Panc1 (cell line): Measurements from ENCODE around the gene SLC19A1. TPM values are rescaled to one million over a fixed set of nuclear protein-coding genes. Genes with fewer than 3 reads are reported as not detected.
"Not testable (repeated sequence)": the region's sequence is repeated elsewhere in the genome, so short reads cannot be mapped to it uniquely, and the experiment has no call there.

Experiments used
- ATAC-seq: fragments of 200-7000 bp; cut with Tn5 transposase; 2 replicates; pipeline ENCODE4 v1.9.1; 2020; ENCODE audit warnings: mild to moderate bottlenecking, moderate library complexity
- BruUV-seq: library from RNA; stranded (reverse); fragments of 400-500 nt; replicated peaks from 2 replicates; lab custom pipeline; 2021; lab: Mats Ljungman, UMichigan
- CTCF ChIA-PET: fragments of 300-600 bp; sonication (Branson Sonifier 250); formaldehyde crosslinking; loops from one replicate; lab custom pipeline; 2022; ENCODE audit warnings: antibody characterized with exemption; lab: Charles Lee
- POLR2A ChIA-PET: fragments of 300-600 bp; sonication (Branson Sonifier 250); formaldehyde crosslinking; loops from one replicate; lab custom pipeline; 2022; ENCODE audit warnings: antibody characterized with exemption; lab: Charles Lee
- DNase-seq: peaks from one replicate; pipeline ENCODE4 v3.0.0-alpha.2; 2010; ENCODE audit warnings: low read depth, low spot score
- H3K27ac ChIP-seq: 2 replicates; pipeline ENCODE4 v1.5.1; 2011; ENCODE audit warnings: mild to moderate bottlenecking, low read length, inconsistent platforms
- H3K27me3 ChIP-seq: fragments of 200-500 bp; sonication (Bioruptor generic); 2 replicates; pipeline ENCODE4 v1.6.0; 2014; ENCODE audit warnings: low read length, inconsistent platforms; ENCODE audit not compliant: control insufficient read depth, insufficient read depth
- H3K36me3 ChIP-seq: fragments of 200-500 bp; sonication (Bioruptor generic); 2 replicates; pipeline ENCODE4 v1.5.1; 2014; ENCODE audit warnings: inconsistent platforms, mild to moderate bottlenecking, low read length, moderate library complexity; ENCODE audit not compliant: control insufficient read depth, insufficient read depth
- H3K4me1 ChIP-seq: 2 replicates; pipeline ENCODE4 v1.5.1; 2011; ENCODE audit warnings: inconsistent platforms, mild to moderate bottlenecking, low read length, moderate library complexity; ENCODE audit not compliant: control insufficient read depth, insufficient read depth
- H3K4me3 ChIP-seq, 2 experiments: 2 replicates each; pipeline ENCODE4 v1.5.1; 2011 to 2012; ENCODE audit warnings: low read depth in 2 of 2, low read length in 2 of 2, mild to moderate bottlenecking in 2 of 2, inconsistent platforms in 1 of 2, moderate library complexity in 1 of 2
- H3K9me3 ChIP-seq: fragments of 200-500 bp; sonication (Bioruptor generic); 2 replicates; pipeline ENCODE4 v1.5.1; 2014; ENCODE audit warnings: low read depth, mild to moderate bottlenecking, inconsistent platforms, low read length, moderate library complexity; ENCODE audit not compliant: control insufficient read depth, insufficient read depth
- POLR2AphosphoS5 ChIP-seq: IDR thresholded peaks from 2 replicates; pipeline ENCODE4 v1.6.1; 2012; ENCODE audit warnings: mild to moderate bottlenecking, low read depth, low read length, moderate library complexity
- SIN3A ChIP-seq: IDR thresholded peaks from 2 replicates; pipeline ENCODE4 v1.6.1; 2012; ENCODE audit warnings: low read depth, mild to moderate bottlenecking, low read length, moderate library complexity, borderline replicate concordance; ENCODE audit not compliant: insufficient read depth
- TCF7L2 ChIP-seq: IDR thresholded peaks from 2 replicates; pipeline ENCODE4 v1.6.1; 2011; ENCODE audit warnings: mild to moderate bottlenecking, low read depth, low read length, inconsistent platforms
- in situ Hi-C: cut with HindIII; loops from 2 replicates; pipeline ENCODE4 v1.10.0; 2016; ENCODE audit warnings: low sequenced_read_pairs, low pct_unique_long_range_greater_than_20kb
- intact Hi-C: fragments of 100-400 bp; cut with micrococcal nuclease; formaldehyde crosslinking; loops from one replicate; pipeline ENCODE4 v1.10.0; 2022; ENCODE audit not compliant: unreplicated experiment
- total RNA-seq: library from RNA; stranded (reverse); gene quantifications from one replicate; pipeline ENCODE4 v1.2.1, GENCODE V29; 2021; ENCODE audit not compliant: unreplicated experiment
- TF ChIP-seq, protein P1 (sequence below): fragments of 450-650 bp; IDR thresholded peaks from 2 replicates; pipeline ENCODE4 v1.5.1; 2017; ENCODE audit warnings: mild to moderate bottlenecking
- TF ChIP-seq, protein P2 (sequence below), 2 experiments: IDR thresholded peaks; 2 replicates each; pipeline ENCODE4 v1.6.1; 2011 to 2012; ENCODE audit warnings: low read depth in 2 of 2, control low read depth in 1 of 2, low read length in 1 of 2, mild to moderate bottlenecking in 1 of 2, moderate library complexity in 1 of 2; ENCODE audit not compliant: insufficient read depth in 1 of 2

SLC19A1 gene
- total RNA-seq, 1 experiment from 2014 or later: 24.5 TPM

DNA sequence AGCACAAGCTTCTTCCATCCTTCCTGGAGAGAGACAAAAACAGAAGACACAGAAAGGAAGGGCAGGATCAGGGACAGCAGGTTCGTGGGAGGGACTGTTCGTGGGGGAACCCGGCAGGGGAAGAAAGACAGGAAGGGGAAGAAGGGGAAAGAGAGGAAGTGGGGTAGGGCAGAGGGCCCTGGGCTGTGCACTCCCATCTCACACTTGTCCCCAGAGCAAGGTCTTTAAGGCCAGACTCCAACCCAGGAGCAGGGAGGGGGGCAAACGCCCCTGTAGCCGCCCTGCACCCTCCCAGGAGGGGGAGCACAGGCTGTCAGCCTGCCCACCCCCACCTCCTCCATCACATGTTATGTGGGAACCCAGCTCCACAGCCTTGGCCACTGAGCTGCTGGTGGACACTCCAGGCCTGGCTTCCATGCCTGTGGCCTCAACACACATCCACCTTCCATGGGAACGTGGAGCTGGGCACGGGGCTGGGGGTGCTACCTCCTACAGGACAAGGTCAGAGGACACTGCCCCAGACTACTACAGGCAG, 9.3 kb downstream of the SLC19A1 start:
- intact Hi-C loops: no loop called here
- DNase-seq (no peak), ATAC-seq (no peak)
- Histone ChIP-seq H3K36me3 (no peaks in the 10 kb centered on the region), H3K27ac (no peak overlapping the region), H3K27me3 (no peaks in the 10 kb centered on the region), H3K4me1 (peaks cover 4% of the 10 kb centered on the region), H3K9me3 (no peaks in the 10 kb centered on the region), H3K4me3 (no peak overlapping the region)
- ChIA-PET POLR2A (no interaction called here), CTCF (interaction anchor here (1.1 kb wide), 1 partner anchor 11 kb away, joined by 3 read pairs; no protein-coding TSS in a partner anchor)
- in situ Hi-C loops: no loop called here
- TF ChIP-seq SIN3A (no peak), TCF7L2 (no peak), POLR2AphosphoS5 (no peak)
- TF ChIP-seq, protein P1, sequence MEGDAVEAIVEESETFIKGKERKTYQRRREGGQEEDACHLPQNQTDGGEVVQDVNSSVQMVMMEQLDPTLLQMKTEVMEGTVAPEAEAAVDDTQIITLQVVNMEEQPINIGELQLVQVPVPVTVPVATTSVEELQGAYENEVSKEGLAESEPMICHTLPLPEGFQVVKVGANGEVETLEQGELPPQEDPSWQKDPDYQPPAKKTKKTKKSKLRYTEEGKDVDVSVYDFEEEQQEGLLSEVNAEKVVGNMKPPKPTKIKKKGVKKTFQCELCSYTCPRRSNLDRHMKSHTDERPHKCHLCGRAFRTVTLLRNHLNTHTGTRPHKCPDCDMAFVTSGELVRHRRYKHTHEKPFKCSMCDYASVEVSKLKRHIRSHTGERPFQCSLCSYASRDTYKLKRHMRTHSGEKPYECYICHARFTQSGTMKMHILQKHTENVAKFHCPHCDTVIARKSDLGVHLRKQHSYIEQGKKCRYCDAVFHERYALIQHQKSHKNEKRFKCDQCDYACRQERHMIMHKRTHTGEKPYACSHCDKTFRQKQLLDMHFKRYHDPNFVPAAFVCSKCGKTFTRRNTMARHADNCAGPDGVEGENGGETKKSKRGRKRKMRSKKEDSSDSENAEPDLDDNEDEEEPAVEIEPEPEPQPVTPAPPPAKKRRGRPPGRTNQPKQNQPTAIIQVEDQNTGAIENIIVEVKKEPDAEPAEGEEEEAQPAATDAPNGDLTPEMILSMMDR: no peak
- TF ChIP-seq, protein P2, sequence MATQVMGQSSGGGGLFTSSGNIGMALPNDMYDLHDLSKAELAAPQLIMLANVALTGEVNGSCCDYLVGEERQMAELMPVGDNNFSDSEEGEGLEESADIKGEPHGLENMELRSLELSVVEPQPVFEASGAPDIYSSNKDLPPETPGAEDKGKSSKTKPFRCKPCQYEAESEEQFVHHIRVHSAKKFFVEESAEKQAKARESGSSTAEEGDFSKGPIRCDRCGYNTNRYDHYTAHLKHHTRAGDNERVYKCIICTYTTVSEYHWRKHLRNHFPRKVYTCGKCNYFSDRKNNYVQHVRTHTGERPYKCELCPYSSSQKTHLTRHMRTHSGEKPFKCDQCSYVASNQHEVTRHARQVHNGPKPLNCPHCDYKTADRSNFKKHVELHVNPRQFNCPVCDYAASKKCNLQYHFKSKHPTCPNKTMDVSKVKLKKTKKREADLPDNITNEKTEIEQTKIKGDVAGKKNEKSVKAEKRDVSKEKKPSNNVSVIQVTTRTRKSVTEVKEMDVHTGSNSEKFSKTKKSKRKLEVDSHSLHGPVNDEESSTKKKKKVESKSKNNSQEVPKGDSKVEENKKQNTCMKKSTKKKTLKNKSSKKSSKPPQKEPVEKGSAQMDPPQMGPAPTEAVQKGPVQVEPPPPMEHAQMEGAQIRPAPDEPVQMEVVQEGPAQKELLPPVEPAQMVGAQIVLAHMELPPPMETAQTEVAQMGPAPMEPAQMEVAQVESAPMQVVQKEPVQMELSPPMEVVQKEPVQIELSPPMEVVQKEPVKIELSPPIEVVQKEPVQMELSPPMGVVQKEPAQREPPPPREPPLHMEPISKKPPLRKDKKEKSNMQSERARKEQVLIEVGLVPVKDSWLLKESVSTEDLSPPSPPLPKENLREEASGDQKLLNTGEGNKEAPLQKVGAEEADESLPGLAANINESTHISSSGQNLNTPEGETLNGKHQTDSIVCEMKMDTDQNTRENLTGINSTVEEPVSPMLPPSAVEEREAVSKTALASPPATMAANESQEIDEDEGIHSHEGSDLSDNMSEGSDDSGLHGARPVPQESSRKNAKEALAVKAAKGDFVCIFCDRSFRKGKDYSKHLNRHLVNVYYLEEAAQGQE (IDR thresholded peaks at IDR 0.05; ENCODE audit: insufficient read depth in 1 of 2, low read depth in 2 of 2, low read length in 1 of 2): no peak
- BruUV-seq: no TSS peak

DNA sequence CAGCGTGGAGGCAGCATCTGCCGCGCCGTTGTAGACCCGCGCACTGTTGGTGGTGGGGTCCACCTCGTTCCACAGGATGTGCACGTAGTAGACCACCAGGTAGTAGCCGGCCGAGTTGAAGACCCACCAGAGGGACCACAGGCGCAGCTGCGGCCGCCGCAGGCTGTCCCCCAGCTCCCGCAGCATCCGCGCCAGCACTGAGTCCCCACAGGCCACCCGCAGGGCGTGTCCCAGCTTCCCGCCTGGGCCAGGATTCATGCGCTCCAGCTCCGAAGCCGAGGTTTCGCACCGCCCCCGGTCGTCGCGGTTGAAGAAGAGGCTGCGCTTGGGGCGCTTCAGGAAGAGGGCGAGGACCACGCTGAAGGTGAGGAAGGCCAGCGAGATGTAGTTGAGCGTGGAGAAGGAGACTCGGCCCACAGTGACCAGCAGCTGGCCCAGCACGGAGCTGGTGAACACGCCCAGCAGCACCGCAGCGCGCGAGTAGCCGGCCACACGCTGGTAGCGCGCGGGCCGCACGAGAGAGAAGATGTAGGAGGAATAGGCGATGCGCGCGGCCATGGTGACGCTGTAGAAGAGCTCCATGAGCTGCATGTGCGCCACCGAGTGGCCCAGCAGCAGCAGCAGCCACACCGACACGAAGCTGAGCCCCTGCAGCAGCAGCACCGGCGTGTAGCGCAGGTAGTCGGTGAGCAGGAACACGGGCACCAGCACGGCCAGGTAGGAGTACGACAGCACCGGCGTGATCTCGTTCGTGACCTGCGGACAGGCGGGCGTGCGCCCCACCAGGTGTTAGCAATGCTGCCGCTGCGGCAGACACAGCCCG, 10.6 kb downstream of the SLC19A1 start:
- Histone ChIP-seq H3K27ac (no peak overlapping the region), H3K4me1 (peaks cover 4% of the 10 kb centered on the region), H3K4me3 (no peak overlapping the region), H3K27me3 (no peaks in the 10 kb centered on the region), H3K36me3 (no peaks in the 10 kb centered on the region), H3K9me3 (no peaks in the 10 kb centered on the region)
- POLR2A ChIA-PET: no interaction called here
- in situ Hi-C loops: no loop called here
- CTCF ChIA-PET: interaction anchor here (1.1 kb wide), 1 partner anchor 10 kb away, joined by 3 read pairs; no protein-coding TSS in a partner anchor
- no peak for DNase-seq
- BruUV-seq: no TSS peak
- intact Hi-C loops: no loop called here
- TF ChIP-seq POLR2AphosphoS5 (no peak), SIN3A (no peak), TCF7L2 (no peak)
- TF ChIP-seq, protein P1: no peak
- TF ChIP-seq, protein P2 (IDR thresholded peaks at IDR 0.05; ENCODE audit: insufficient read depth in 1 of 2, low read depth in 2 of 2, low read length in 1 of 2): no peak
- no peak for ATAC-seq

DNA sequence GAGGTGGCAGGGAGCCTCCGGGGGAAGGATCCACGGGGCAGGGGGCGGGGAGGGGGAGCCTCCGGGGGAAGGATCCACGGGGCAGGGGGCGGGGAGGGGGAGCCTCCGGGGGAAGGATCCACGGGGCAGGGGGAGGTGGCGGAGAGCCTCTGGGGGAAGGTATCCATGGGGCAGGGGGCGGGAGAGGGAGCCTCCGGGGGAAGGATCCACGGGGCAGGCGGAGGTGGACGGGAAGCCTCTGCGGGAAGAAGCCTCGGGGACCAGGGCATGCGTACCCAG, 11.2 kb downstream of the SLC19A1 start:
- H3K36me3 ChIP-seq, POLR2A ChIA-PET, intact Hi-C loops, H3K27me3 ChIP-seq, CTCF ChIA-PET, H3K4me3 ChIP-seq, BruUV-seq, in situ Hi-C loops, H3K9me3 ChIP-seq, H3K4me1 ChIP-seq, DNase-seq, ATAC-seq, H3K27ac ChIP-seq: not testable (repeated sequence)
